Measurements from ENCODE around the gene PGC.

PGC gene

GRCh38 chr6:41736186-41736733 is 10.9 kb downstream of the PGC start:
- Histone ChIP-seq H3K4me2 (ENCODE audit: low read length) (peak overlapping the region; percentile 45), H3K9me3 (ENCODE audit: control insufficient read depth, insufficient read depth, low read length) (no peaks in the 10 kb centered on the region), H3K27me3 (ENCODE audit: control insufficient read depth, low read length) (peaks cover 6% of the 10 kb centered on the region; the same call in 1 of the 2 replicates), H3K27ac (ENCODE audit: low read depth, low read length) (no peak overlapping the region), H3F3A (ENCODE audit: control insufficient read depth, insufficient read depth) (no peaks in the 10 kb centered on the region; the same call in 1 of the 2 replicates), H3K4me3 (ENCODE audit: low read length) (peak overlapping the region; percentile 41), H3K9me2 (replicated peaks; ENCODE audit: control insufficient read depth, low read length) (no peaks in the 10 kb centered on the region), H4K20me1 (ENCODE audit: control insufficient read depth, insufficient read depth, low read depth, low read length) (no peaks in the 10 kb centered on the region), H3K79me2 (ENCODE audit: control insufficient read depth, low read length) (peaks cover 27% of the 10 kb centered on the region), H3K4me1 (ENCODE audit: control insufficient read depth, low read length) (peaks cover 35% of the 10 kb centered on the region), H3K36me3 (ENCODE audit: control insufficient read depth, low read length) (peaks cover 21% of the 10 kb centered on the region)
- TF ChIP-seq, protein P1, sequence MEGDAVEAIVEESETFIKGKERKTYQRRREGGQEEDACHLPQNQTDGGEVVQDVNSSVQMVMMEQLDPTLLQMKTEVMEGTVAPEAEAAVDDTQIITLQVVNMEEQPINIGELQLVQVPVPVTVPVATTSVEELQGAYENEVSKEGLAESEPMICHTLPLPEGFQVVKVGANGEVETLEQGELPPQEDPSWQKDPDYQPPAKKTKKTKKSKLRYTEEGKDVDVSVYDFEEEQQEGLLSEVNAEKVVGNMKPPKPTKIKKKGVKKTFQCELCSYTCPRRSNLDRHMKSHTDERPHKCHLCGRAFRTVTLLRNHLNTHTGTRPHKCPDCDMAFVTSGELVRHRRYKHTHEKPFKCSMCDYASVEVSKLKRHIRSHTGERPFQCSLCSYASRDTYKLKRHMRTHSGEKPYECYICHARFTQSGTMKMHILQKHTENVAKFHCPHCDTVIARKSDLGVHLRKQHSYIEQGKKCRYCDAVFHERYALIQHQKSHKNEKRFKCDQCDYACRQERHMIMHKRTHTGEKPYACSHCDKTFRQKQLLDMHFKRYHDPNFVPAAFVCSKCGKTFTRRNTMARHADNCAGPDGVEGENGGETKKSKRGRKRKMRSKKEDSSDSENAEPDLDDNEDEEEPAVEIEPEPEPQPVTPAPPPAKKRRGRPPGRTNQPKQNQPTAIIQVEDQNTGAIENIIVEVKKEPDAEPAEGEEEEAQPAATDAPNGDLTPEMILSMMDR (IDR thresholded peaks at IDR 0.05; ENCODE audit: low read depth, low read length, poor library complexity, severe bottlenecking): no peak
- no peak for TF ChIP-seq EZH2phosphoT487 (IDR thresholded peaks at IDR 0.05; ENCODE audit: borderline replicate concordance, low read length)

- H3K4me1 ChIP-seq (ENCODE audit: control insufficient read depth, low read length): peaks cover 41% of the 10 kb centered on the region
- peaks cover 25% of the 10 kb centered on the region for H3K36me3 ChIP-seq (ENCODE audit: control insufficient read depth, low read length)
- peak within 1 kb of the TSS; percentile 98 for H3K4me2 ChIP-seq (ENCODE audit: low read length)
- no peaks in the 10 kb centered on the region; the same call in 1 of the 2 replicates for H3F3A ChIP-seq (ENCODE audit: control insufficient read depth, insufficient read depth)
- H3K27ac ChIP-seq (ENCODE audit: low read depth, low read length): peak within 1 kb of the TSS; percentile 94
- H3K4me3 ChIP-seq (ENCODE audit: low read length): peak within 1 kb of the TSS; percentile 96
- H4K20me1 ChIP-seq (ENCODE audit: control insufficient read depth, insufficient read depth, low read depth, low read length): no peaks in the 10 kb centered on the region
- peaks cover 34% of the 10 kb centered on the region for H3K79me2 ChIP-seq (ENCODE audit: control insufficient read depth, low read length)
- peaks cover 6% of the 10 kb centered on the region; the same call in 1 of the 2 replicates for H3K27me3 ChIP-seq (ENCODE audit: control insufficient read depth, low read length)
- TF ChIP-seq, protein P1 (IDR thresholded peaks at IDR 0.05; ENCODE audit: low read depth, low read length, poor library complexity, severe bottlenecking): peak; percentile 69
- TF ChIP-seq EZH2phosphoT487 (IDR thresholded peaks at IDR 0.05; ENCODE audit: borderline replicate concordance, low read length): no peak
- no peaks in the 10 kb centered on the region for H3K9me3 ChIP-seq (ENCODE audit: control insufficient read depth, insufficient read depth, low read length)
- no peaks in the 10 kb centered on the region for H3K9me2 ChIP-seq (replicated peaks; ENCODE audit: control insufficient read depth, low read length)
Observed at GRCh38 chr6:41735427-41736185, 11.6 kb downstream of the PGC start, which contains the start of gene TFEB. Gene TFEB, minus strand, starts transcription at chr6:41735608. Its CDS starts 44,395 bp downstream, at chr6:41691213.

DNA sequence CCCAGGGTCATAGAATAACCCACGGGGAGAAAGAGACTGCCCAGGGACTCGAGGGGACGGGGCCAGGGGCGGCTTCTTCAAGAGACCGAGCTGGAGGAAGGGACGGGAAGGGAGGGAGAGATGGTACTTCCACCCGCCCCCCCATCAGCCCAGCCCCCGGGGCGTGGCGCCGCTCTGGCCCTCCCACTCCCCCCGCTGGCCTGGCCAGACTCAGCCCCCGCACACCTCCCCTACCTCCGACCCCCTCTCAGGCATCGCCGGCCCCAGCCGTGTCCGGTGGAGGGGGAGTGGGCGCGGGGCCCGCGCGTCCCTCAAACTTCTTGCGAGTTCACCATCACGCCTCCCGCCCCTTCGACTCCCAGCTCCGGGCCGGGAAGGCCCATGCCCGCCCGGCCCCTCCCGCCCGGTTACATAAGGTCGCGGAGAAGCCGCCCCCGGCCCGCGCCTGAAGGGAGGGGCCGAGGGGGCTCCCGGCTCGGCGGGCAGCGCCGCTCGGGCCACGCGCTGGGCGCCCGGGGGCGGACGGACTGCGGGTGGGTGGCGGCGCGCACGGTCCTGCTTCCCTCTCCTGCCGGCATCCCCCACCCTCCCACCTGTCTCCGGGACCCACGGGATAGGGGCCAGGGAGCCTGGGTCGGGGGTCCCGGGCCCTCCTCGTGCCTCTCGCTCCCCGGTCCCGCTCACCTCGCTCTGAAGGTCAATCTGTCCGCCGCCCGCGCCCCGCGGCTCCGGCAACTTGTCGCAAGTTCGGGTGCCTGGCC is 12.4 kb downstream of the PGC start:
- no peaks in the 10 kb centered on the region for H4K20me1 ChIP-seq (ENCODE audit: control insufficient read depth, insufficient read depth, low read depth, low read length)
- no peaks in the 10 kb centered on the region for H3K27me3 ChIP-seq (ENCODE audit: control insufficient read depth, low read length)
- peaks cover 42% of the 10 kb centered on the region for H3K79me2 ChIP-seq (ENCODE audit: control insufficient read depth, low read length)
- H3K9me3 ChIP-seq (ENCODE audit: control insufficient read depth, insufficient read depth, low read length): no peaks in the 10 kb centered on the region
- no peaks in the 10 kb centered on the region for H3K9me2 ChIP-seq (replicated peaks; ENCODE audit: control insufficient read depth, low read length)
- peak overlapping the region; percentile 98 for H3K4me2 ChIP-seq (ENCODE audit: low read length)
- no peak for TF ChIP-seq EZH2phosphoT487 (IDR thresholded peaks at IDR 0.05; ENCODE audit: borderline replicate concordance, low read length)
- H3K4me3 ChIP-seq (ENCODE audit: low read length): peak overlapping the region; percentile 96
- peaks cover 29% of the 10 kb centered on the region for H3K36me3 ChIP-seq (ENCODE audit: control insufficient read depth, low read length)
- peak overlapping the region; percentile 94 for H3K27ac ChIP-seq (ENCODE audit: low read depth, low read length)
- H3F3A ChIP-seq (ENCODE audit: control insufficient read depth, insufficient read depth): no peaks in the 10 kb centered on the region; the same call in 1 of the 2 replicates
- peaks cover 49% of the 10 kb centered on the region for H3K4me1 ChIP-seq (ENCODE audit: control insufficient read depth, low read length)
